NT2/D1 (cell line): ENCODE measurements around the gene NBPF1.
"Not testable (repeated sequence)": the region's sequence is repeated elsewhere in the genome, so short reads cannot be mapped to it uniquely, and the experiment has no call there.

Source experiments
- SUZ12 ChIP-seq: IDR thresholded peaks from 2 replicates; pipeline ENCODE4 v1.6.1; 2011; ENCODE audit not compliant: insufficient read length, insufficient read depth; ENCODE audit errors: extremely low read depth
- YY1 ChIP-seq: IDR thresholded peaks from 2 replicates; pipeline ENCODE4 v1.6.1; 2011; ENCODE audit not compliant: insufficient read length, insufficient read depth
- ZNF274 ChIP-seq: IDR thresholded peaks from 2 replicates; pipeline ENCODE4 v1.6.1; 2011; ENCODE audit warnings: mild to moderate bottlenecking, low read depth, low read length

DNA sequence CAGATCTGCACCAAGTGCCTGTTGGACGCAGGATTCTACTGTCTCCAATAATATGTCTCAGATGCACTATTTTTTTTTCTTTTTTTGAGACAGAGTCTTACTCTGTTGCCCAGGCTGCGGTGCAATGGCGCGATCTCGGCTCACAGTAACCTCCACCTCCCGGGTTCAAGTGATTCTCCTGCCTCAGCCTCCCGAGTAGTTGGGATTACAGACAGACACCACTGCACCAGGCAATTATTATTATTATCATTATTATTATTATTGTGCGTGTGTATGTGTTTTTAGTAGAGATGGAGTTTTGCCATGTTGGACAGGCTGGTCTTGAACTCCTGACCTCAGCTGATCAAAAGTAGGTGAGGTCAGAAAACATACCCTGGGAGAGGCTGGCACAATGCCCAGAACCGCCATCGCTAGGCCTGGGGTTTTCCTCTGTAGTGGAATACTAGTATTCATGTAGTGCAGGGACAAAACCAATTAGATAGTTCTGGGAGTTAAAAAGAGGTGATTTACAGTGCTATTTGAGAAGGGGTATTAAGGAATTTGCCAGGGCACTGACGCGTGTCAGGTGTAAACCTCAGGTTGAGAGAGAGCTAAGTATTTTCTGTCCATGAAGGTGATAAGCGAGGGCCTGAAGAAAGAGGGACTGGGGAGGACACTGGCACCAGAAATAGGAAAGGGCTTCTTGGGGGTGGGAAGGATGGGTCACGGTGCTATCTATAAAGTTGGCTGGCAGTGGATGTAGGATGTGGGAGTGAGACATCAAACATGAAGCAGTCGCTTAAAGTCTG is 100.5 kb downstream of the NBPF1 start:
- not testable (repeated sequence) for TF ChIP-seq ZNF274, YY1, SUZ12
